Measurements from ENCODE around the gene SORBS1. TPM values are rescaled to one million over a fixed set of nuclear protein-coding genes. Genes with fewer than 3 reads are reported as not detected.

SORBS1 gene
- polyA plus RNA-seq, 1 experiment, result 0.40 TPM

DNA sequence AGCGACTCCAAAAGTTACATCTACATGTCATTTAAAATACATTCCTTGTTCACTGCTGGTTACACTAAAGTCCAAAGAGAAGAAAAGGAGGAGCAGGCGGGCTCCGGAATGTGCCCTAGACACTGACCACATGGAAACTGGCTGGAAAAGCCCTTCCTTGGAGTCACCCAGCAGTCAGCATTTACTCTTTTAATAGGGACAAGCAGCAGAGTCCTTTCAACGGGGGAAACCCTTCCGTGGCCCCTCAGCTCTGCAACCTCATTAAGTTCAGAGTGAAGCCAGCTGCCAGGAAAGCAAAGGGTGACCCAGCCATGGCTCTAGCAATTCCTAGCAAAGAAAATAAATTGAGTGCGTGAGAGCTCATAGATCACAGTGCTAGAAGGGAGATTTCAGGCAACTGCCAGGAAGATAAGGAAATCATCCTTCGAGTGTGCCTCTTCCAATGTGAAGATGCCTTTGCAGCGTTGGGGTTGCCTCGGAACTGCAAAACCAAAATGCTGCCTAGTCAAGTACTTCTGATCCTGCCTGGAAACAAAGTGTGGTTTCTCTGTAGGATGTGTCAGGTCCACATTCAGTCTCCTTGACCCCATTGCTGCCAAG lies 101.6 kb downstream of the SORBS1 start:
- ChIA-PET POLR2A (no interaction called here), CTCF (interaction anchor here (0.7 to 1.9 kb wide), 2 partner anchors 29 to 236 kb away, joined by 3 to 11 read pairs; no protein-coding TSS in a partner anchor)
- DNase-seq (ENCODE audit: low read depth, low spot score), result no peak
- Histone ChIP-seq H3K27ac (ENCODE audit: low read depth, low read length) (no peak overlapping the region), H3K9me3 (ENCODE audit: control insufficient read depth, insufficient read depth, low read length) (no peaks in the 10 kb centered on the region), H3K4me3 (ENCODE audit: low read depth, low read length) (no peak overlapping the region), H3K27me3 (ENCODE audit: control insufficient read depth, insufficient read depth, low read length) (peaks cover 8% of the 10 kb centered on the region)
- TF ChIP-seq, protein P1, sequence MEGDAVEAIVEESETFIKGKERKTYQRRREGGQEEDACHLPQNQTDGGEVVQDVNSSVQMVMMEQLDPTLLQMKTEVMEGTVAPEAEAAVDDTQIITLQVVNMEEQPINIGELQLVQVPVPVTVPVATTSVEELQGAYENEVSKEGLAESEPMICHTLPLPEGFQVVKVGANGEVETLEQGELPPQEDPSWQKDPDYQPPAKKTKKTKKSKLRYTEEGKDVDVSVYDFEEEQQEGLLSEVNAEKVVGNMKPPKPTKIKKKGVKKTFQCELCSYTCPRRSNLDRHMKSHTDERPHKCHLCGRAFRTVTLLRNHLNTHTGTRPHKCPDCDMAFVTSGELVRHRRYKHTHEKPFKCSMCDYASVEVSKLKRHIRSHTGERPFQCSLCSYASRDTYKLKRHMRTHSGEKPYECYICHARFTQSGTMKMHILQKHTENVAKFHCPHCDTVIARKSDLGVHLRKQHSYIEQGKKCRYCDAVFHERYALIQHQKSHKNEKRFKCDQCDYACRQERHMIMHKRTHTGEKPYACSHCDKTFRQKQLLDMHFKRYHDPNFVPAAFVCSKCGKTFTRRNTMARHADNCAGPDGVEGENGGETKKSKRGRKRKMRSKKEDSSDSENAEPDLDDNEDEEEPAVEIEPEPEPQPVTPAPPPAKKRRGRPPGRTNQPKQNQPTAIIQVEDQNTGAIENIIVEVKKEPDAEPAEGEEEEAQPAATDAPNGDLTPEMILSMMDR (IDR thresholded peaks at IDR 0.05; ENCODE audit: low read depth, low read length), result no peak

GRCh38 chr10:95458871-95459270 lies 102.3 kb downstream of the SORBS1 start:
- DNase-seq (ENCODE audit: low read depth, low spot score), result no peak
- Histone ChIP-seq H3K27me3 (ENCODE audit: control insufficient read depth, insufficient read depth, low read length) (peaks cover 8% of the 10 kb centered on the region), H3K27ac (ENCODE audit: low read depth, low read length) (no peak overlapping the region), H3K4me3 (ENCODE audit: low read depth, low read length) (no peak overlapping the region), H3K9me3 (ENCODE audit: control insufficient read depth, insufficient read depth, low read length) (no peaks in the 10 kb centered on the region)
- ChIA-PET POLR2A (no interaction called here), CTCF (interaction anchor here (0.7 to 1.9 kb wide), 2 partner anchors 29 to 236 kb away, joined by 3 to 11 read pairs; no protein-coding TSS in a partner anchor)
- TF ChIP-seq, protein P1 (IDR thresholded peaks at IDR 0.05; ENCODE audit: low read depth, low read length), result no peak

DNA sequence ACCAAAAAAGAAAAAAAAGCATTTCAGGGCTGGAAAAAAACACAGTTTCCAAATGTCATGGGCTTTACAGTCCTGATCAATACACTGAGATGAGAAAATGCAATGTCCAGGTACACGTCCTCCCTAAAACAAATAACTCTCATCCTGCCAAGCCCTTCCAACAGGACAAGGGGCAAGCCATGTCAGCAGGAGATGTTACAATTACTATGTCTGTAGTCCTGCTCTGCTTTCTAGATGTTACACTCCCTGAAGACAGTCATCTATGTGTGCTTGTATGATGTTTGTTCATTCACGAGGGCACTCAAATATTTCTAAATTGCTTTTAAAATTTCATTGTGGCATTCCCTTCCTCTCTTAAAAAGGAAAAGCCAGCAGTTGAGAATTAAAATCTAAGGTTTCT lies 103.2 kb downstream of the SORBS1 start:
- Histone ChIP-seq H3K27ac (ENCODE audit: low read depth, low read length) (no peak overlapping the region), H3K9me3 (ENCODE audit: control insufficient read depth, insufficient read depth, low read length) (no peaks in the 10 kb centered on the region), H3K27me3 (ENCODE audit: control insufficient read depth, insufficient read depth, low read length) (peaks cover 8% of the 10 kb centered on the region), H3K4me3 (ENCODE audit: low read depth, low read length) (no peak overlapping the region)
- TF ChIP-seq, protein P1 (IDR thresholded peaks at IDR 0.05; ENCODE audit: low read depth, low read length), result no peak
- no peak for DNase-seq (ENCODE audit: low read depth, low spot score)
- ChIA-PET POLR2A (no interaction called here), CTCF (interaction anchor here (1.9 kb wide), 1 partner anchor 28 kb away, joined by 11 read pairs; no protein-coding TSS in a partner anchor)

DNA sequence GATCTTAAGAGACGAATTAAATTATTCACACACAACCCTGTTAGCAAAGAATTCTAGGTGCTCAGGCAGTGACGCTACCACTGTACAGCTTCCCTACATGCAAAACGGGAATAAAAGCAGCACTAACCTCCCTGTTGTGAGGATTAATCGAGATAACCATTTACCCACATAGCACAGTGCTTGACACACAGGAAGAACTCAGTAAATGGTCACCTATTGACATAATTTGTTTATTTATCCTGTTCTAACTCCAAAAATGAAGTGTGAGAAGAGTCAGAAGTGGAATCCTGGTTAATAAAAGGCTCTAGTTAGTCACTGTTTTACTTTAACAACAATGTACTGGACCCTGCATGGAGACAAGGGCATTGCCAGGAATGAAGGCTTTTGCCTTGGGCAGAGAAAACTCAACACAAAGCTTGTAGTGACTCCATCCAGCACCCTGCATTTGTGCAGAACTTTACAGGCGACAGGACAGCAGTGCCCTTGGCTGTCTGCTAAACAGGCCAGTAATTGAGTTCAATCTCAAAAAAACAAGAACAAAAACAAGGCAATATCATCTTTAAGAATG lies 103.8 kb downstream of the SORBS1 start:
- TF ChIP-seq, protein P1 (IDR thresholded peaks at IDR 0.05; ENCODE audit: low read depth, low read length), result no peak
- Histone ChIP-seq H3K4me3 (ENCODE audit: low read depth, low read length) (no peak overlapping the region), H3K27ac (ENCODE audit: low read depth, low read length) (no peak overlapping the region), H3K27me3 (ENCODE audit: control insufficient read depth, insufficient read depth, low read length) (peaks cover 8% of the 10 kb centered on the region), H3K9me3 (ENCODE audit: control insufficient read depth, insufficient read depth, low read length) (no peaks in the 10 kb centered on the region)
- no peak for DNase-seq (ENCODE audit: low read depth, low spot score)
- POLR2A ChIA-PET, result no interaction called here
- CTCF ChIA-PET, result no interaction called here

GRCh38 chr10:95456516-95456915 lies 104.7 kb downstream of the SORBS1 start:
- CTCF ChIA-PET, result no interaction called here
- TF ChIP-seq, protein P1 (IDR thresholded peaks at IDR 0.05; ENCODE audit: low read depth, low read length), result no peak
- Histone ChIP-seq H3K4me3 (ENCODE audit: low read depth, low read length) (no peak overlapping the region), H3K27me3 (ENCODE audit: control insufficient read depth, insufficient read depth, low read length) (peaks cover 11% of the 10 kb centered on the region), H3K27ac (ENCODE audit: low read depth, low read length) (no peak overlapping the region), H3K9me3 (ENCODE audit: control insufficient read depth, insufficient read depth, low read length) (no peaks in the 10 kb centered on the region)
- POLR2A ChIA-PET, result no interaction called here
- no peak for DNase-seq (ENCODE audit: low read depth, low spot score)
